GM12873 (cell line): ENCODE measurements around the gene AJM1.

Source experiments
- TF ChIP-seq, protein P1 (sequence below): IDR thresholded peaks from 2 replicates; pipeline ENCODE4 v1.5.1; 2012; ENCODE audit warnings: low read depth, mild to moderate bottlenecking, moderate library complexity, low read length, control low read depth; ENCODE audit not compliant: insufficient read depth; ENCODE audit errors: missing control alignments

Gene AJM1

GRCh38 chr9:136806067-136806466 lies 36.2 kb upstream of the AJM1 start:
- TF ChIP-seq, protein P1, sequence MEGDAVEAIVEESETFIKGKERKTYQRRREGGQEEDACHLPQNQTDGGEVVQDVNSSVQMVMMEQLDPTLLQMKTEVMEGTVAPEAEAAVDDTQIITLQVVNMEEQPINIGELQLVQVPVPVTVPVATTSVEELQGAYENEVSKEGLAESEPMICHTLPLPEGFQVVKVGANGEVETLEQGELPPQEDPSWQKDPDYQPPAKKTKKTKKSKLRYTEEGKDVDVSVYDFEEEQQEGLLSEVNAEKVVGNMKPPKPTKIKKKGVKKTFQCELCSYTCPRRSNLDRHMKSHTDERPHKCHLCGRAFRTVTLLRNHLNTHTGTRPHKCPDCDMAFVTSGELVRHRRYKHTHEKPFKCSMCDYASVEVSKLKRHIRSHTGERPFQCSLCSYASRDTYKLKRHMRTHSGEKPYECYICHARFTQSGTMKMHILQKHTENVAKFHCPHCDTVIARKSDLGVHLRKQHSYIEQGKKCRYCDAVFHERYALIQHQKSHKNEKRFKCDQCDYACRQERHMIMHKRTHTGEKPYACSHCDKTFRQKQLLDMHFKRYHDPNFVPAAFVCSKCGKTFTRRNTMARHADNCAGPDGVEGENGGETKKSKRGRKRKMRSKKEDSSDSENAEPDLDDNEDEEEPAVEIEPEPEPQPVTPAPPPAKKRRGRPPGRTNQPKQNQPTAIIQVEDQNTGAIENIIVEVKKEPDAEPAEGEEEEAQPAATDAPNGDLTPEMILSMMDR = no peak

DNA sequence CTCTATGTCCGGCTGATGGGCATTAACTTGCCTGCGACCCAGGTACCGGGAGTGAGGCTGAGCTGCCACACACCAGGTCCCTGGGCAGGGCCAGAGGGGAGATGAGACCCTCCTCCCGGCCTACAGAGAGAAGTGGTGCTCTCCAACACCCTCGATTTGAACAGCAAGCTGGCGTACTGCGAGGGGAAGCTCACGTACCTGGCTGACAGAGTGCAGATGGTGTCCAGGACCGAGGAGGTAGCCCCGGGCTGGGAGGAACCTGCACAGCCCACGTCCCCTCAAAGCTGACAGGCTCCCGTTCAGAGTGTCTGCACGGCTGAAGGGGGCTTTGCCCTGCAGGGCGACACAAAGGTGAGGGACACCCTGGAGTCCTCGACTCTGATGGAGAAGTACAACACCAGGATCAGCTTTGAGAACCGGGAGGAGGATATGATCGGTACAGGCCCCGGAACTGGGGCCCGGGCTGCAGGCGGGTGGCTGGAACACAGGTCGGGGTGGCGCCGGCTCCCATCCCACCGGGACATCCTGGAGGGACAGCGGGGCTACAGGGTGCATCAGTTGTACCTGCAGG lies 35.6 kb upstream of the AJM1 start:
- TF ChIP-seq, protein P1 = no peak

GRCh38 chr9:136807281-136808074 lies 34.8 kb upstream of the AJM1 start, which contains the start of gene RABL6:
TSS of gene RABL6 (plus strand) at chr9:136807948. CDS start at chr9:136808197, 249 bp downstream.
- TF ChIP-seq, protein P1 = no peak

DNA sequence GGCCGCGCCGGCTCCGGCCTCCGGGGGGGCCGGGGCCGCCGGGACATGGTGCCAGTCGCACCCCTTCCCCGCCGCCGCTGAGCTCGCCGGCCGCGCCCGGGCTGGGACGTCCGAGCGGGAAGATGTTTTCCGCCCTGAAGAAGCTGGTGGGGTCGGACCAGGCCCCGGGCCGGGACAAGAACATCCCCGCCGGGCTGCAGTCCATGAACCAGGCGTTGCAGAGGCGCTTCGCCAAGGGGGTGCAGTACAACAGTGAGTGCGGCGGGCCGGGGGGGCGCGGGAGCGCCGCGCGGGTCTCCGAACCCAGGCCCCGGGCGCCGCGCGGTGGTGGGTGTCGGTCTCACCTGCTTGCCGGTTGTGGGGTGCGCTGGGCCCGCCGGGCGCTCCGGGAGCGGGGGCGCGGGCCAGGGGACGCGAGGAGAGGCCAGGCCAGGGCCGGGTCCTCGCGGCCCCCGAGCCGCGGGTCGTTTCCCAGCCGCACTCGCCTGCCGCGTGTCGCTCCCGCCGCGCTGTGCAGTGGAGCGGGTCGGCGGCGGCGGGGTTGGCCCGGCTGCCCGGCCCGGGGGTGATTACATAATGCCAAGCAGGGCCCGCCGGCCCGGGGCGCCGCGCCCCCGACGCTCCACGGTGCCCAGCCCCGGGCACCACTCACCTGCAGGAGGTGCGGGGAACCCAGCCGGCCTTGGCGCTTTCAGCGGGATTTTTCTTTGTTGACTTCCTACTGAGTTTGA lies 34.0 kb upstream of the AJM1 start:
- TF ChIP-seq, protein P1 = no peak

DNA sequence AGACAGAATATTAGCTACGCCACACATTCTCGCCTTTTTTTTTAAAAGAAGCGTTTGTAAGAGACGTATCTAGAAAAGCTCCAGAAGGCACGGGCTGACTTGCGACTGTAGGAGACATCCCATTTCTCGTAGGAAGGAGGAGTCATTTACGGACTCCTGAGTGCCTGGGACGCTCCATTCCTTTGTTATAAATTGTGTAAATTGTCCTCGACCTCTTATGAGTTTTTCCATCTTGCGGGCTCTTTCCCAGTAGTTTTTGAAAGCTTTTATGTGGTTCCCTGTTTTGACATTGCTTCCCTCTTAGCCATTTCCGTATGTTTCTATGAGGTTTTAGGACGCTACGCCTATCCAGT lies 33.5 kb upstream of the AJM1 start:
- TF ChIP-seq, protein P1 = no peak

- TF ChIP-seq, protein P1 = no peak
Measured at GRCh38 chr9:136814725-136815421, 27.4 kb upstream of the AJM1 start.

GRCh38 chr9:136815422-136815782 lies 26.9 kb upstream of the AJM1 start:
- TF ChIP-seq, protein P1 = no peak
